Upper lobe of left lung (tissue), 6 donors: ENCODE measurements around the gene MAGOH. TPM values are rescaled to one million over a fixed set of nuclear protein-coding genes. Genes with fewer than 3 reads are reported as not detected.

Source experiments
- ATAC-seq, 2 donors: fragments of 200-7000 bp; cut with Tn5 transposase; one replicate each; pipeline ENCODE4 v1.9.1; 2022; ENCODE audit warnings: mild to moderate bottlenecking in 2 of 2, moderate library complexity in 2 of 2; ENCODE audit not compliant: low FRiP score in 2 of 2
- DNase-seq, 2 donors: peaks; one replicate each; pipeline ENCODE4 v3.0.0-alpha.2; 2019 to 2020
- H3K27ac ChIP-seq, 4 donors: fragments of 200-600 bp; sonication (generic); one replicate each; pipeline ENCODE4 v1.5.1; 2016 to 2019
- H3K27me3 ChIP-seq, 4 donors: fragments of 200-600 bp; sonication (generic); one replicate each; pipeline ENCODE4 v1.5.1; 2017 to 2019
- H3K36me3 ChIP-seq, 4 donors: fragments of 200-600 bp; sonication (generic); one replicate each; pipeline ENCODE4 v1.5.1; 2016 to 2019
- H3K4me1 ChIP-seq, 4 donors: fragments of 200-600 bp; sonication (generic); one replicate each; pipeline ENCODE4 v1.5.1; 2018 to 2019
- H3K4me3 ChIP-seq, 4 donors: fragments of 200-600 bp; sonication (generic); one replicate each; pipeline ENCODE4 v1.5.1; 2017 to 2019; ENCODE audit warnings: mild to moderate bottlenecking in 2 of 4, moderate library complexity in 1 of 4
- H3K9me3 ChIP-seq, 4 donors: fragments of 200-600 bp; sonication (generic); one replicate each; pipeline ENCODE4 v1.5.1; 2018 to 2019
- EP300 ChIP-seq, 4 donors: sonication (generic); formaldehyde crosslinking; IDR thresholded peaks; one replicate each; pipeline ENCODE4 v1.5.1; 2017; ENCODE audit warnings: antibody characterized with exemption in 4 of 4, control low read depth in 2 of 4
- POLR2A ChIP-seq, 4 donors: fragments of 450-650 bp; IDR thresholded peaks; one replicate each; pipeline ENCODE4 v1.5.1; 2016 to 2017; ENCODE audit warnings: antibody characterized with exemption in 4 of 4, mild to moderate bottlenecking in 2 of 4
- POLR2AphosphoS5 ChIP-seq, 2 donors: sonication (generic); formaldehyde crosslinking; IDR thresholded peaks; one replicate each; pipeline ENCODE4 v1.5.1; 2017; ENCODE audit warnings: antibody characterized with exemption in 2 of 2
- WGBS, 2 donors: methylation state at CpG; one replicate each; pipeline ENCODE4 v1.1.5; 2017 to 2018; 5-methylcytosine and 5-hydroxymethylcytosine counted together
- total RNA-seq, 6 donors: library from RNA; depleted of rRNA in 4 of 6; stranded (reverse); fragments of >200 nt in 4 of 6; gene quantifications; one replicate each; pipeline versions ENCODE4 v1.1.0 to v1.2.1, GENCODE V29; 2016 to 2021
- TF ChIP-seq, protein P1 (sequence below), 6 experiments: fragments of 450-650 bp in 4 of 6; fragments of 200-600 bp in 2 of 6; sonication (generic) in 2 of 6; IDR thresholded peaks; one replicate each; pipeline ENCODE4 v1.5.1; 2016 to 2019; ENCODE audit warnings: antibody characterized with exemption in 6 of 6
- donor health status: DM: no; HTN: no; CAD: no; lungs with moderate emphysema.
- donor health status: DM: no; HTN: yes; CAD: no; lungs with severe emphysema.

Gene MAGOH
- total RNA-seq, 6 donors from 2014 or later, result 18.6 to 49.8 (median 33.8) TPM

DNA sequence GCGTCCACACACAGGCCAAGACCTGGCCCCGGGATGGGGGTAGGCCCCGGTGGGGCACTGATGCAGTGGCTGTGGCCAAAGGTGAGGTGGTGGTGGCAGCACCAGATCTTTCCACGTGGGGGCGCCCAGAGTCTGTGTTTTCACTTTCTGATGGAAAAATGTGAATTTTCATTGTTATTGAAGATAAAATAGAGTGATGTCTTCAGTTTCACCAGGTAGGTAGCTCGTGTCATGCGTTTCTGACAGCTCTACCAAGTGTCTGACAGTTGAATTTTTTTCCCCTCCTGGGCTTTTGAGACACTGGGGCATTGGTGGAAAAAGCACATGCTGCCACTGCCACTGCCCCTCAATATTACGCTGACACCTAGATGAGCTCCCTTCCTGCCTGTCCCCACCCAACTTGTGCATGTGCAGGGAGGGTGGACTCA is 40.0 kb upstream of the MAGOH start:
- no peak overlapping the region for H3K4me3 ChIP-seq
- H3K27me3 ChIP-seq, result no peaks in the 10 kb centered on the region
- no peaks in the 10 kb centered on the region for H3K4me1 ChIP-seq
- no peak overlapping the region for H3K27ac ChIP-seq
- TF ChIP-seq POLR2A (IDR thresholded peaks at IDR 0.05) (peak in 1 of 4 donors; percentile 25), POLR2AphosphoS5 (IDR thresholded peaks at IDR 0.05) (no peak), EP300 (IDR thresholded peaks at IDR 0.05) (no peak)
- TF ChIP-seq, protein P1, sequence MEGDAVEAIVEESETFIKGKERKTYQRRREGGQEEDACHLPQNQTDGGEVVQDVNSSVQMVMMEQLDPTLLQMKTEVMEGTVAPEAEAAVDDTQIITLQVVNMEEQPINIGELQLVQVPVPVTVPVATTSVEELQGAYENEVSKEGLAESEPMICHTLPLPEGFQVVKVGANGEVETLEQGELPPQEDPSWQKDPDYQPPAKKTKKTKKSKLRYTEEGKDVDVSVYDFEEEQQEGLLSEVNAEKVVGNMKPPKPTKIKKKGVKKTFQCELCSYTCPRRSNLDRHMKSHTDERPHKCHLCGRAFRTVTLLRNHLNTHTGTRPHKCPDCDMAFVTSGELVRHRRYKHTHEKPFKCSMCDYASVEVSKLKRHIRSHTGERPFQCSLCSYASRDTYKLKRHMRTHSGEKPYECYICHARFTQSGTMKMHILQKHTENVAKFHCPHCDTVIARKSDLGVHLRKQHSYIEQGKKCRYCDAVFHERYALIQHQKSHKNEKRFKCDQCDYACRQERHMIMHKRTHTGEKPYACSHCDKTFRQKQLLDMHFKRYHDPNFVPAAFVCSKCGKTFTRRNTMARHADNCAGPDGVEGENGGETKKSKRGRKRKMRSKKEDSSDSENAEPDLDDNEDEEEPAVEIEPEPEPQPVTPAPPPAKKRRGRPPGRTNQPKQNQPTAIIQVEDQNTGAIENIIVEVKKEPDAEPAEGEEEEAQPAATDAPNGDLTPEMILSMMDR (IDR thresholded peaks at IDR 0.05), result peak; percentile 59 to 89 (median 86)
- peak; percentile 45 to 54 for DNase-seq
- WGBS, 2 donors, result 15 to 19% methylated on average over 8 of the region's 8 CpGs
- H3K36me3 ChIP-seq, result no peaks in the 10 kb centered on the region
- H3K9me3 ChIP-seq, result no peaks in the 10 kb centered on the region
- peak in 1 of 2 donors; percentile 77 for ATAC-seq

DNA sequence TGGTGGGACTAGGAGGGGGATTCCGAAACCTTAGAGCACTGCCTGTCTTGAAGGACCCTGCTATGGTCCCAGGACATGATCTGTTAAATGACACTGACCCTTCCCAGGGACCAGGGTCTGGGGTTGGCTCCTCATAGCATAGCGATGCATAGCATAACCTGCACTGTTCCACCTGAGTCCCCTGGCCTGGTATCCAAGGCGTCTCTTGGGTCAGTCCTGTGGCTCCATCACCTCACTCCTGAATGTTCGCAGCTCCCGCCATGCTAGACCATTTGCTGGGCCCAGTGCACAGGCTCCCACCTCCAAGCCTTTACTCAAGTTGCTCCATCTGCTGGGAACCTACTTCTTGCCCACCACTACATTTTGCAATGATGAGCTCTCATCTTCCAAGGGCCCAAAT is 39.0 kb upstream of the MAGOH start:
- no peak for TF ChIP-seq EP300 (IDR thresholded peaks at IDR 0.05)
- no peak for TF ChIP-seq POLR2AphosphoS5 (IDR thresholded peaks at IDR 0.05)
- no peaks in the 10 kb centered on the region for H3K27me3 ChIP-seq
- no peak overlapping the region for H3K4me3 ChIP-seq
- no peaks in the 10 kb centered on the region for H3K4me1 ChIP-seq
- no peak overlapping the region for H3K27ac ChIP-seq
- no peak for DNase-seq
- H3K9me3 ChIP-seq, result no peaks in the 10 kb centered on the region
- H3K36me3 ChIP-seq, result no peaks in the 10 kb centered on the region
- no peak for ATAC-seq
- WGBS, 2 donors, result 97 to 98% methylated on average over 5 of the region's 5 CpGs

DNA sequence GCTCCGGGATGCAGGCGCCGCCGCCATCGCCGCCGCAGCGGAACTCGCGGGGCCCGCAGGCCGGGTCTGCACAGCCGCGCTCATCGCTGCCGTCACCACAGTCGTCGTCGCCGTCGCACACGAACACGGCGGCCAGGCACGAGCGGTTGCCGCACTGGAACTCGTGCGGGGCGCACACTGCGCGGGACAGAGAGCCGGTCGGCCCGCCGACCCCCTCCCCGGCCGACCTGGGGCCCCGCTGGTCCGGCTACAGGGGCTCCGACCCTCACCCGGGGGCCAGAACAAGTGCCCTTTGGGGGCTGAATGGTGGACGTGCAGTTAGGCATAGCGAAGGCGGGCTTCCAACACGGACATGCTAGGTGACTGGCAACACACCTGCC is 38.6 kb upstream of the MAGOH start:
- WGBS, 2 donors, result 90 to 92% methylated on average over 28 to 46 of the region's 46 CpGs
- DNase-seq, result peak in 1 of 2 donors; percentile 80
- H3K36me3 ChIP-seq, result no peaks in the 10 kb centered on the region
- TF ChIP-seq EP300 (IDR thresholded peaks at IDR 0.05), result no peak
- TF ChIP-seq POLR2A (IDR thresholded peaks at IDR 0.05), result no peak
- TF ChIP-seq, protein P1 (IDR thresholded peaks at IDR 0.05), result no peak
- TF ChIP-seq POLR2AphosphoS5 (IDR thresholded peaks at IDR 0.05), result no peak
- no peaks in the 10 kb centered on the region for H3K4me1 ChIP-seq
- no peaks in the 10 kb centered on the region for H3K9me3 ChIP-seq
- no peaks in the 10 kb centered on the region for H3K27me3 ChIP-seq
- no peak for ATAC-seq
- no peak overlapping the region for H3K4me3 ChIP-seq
- no peak overlapping the region for H3K27ac ChIP-seq

DNA sequence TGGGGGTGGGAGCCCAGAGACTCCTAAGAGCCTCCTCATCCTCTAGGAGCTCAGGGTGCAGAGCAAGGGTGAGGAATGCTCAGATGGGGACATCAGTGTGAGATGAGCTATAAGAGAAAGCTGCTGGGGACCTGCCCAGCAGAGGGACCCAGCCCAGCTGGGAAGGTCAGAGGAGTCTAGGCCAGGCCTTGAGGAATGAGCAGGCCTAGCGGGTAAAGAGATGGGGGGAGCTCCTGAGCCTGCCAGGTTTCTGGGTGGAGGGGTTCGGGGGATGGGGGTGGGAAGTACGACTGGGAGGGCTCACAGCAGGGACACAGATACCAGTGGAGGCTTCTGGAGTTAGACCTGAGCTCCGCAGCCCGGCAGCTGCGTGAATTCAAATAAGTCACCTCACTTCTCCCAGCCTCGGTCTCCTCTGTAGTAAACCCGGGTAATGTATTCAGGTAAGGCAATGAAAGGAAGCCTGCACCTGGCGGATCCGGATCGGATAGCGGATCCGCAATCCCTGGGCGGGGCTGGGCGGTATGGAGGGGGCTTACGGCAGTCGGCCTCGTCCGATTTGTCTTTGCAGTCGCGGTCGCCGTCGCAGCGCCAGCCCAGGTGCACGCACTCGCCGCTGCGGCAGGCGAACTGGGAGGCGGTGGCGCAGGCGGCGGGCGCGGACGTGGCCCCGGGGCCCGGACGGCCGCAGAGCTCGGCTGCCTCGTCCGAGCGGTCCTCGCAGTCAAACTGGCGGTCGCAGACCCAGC is 38.0 kb upstream of the MAGOH start:
- Histone ChIP-seq H3K9me3 (no peaks in the 10 kb centered on the region), H3K27ac (no peak overlapping the region), H3K4me3 (no peak overlapping the region), H3K36me3 (no peaks in the 10 kb centered on the region), H3K4me1 (no peaks in the 10 kb centered on the region), H3K27me3 (no peaks in the 10 kb centered on the region)
- DNase-seq, result no peak
- ATAC-seq, result no peak
- TF ChIP-seq POLR2AphosphoS5 (IDR thresholded peaks at IDR 0.05) (no peak), POLR2A (IDR thresholded peaks at IDR 0.05) (no peak), EP300 (IDR thresholded peaks at IDR 0.05) (no peak)
- TF ChIP-seq, protein P1 (IDR thresholded peaks at IDR 0.05), result no peak
- 88 to 90% methylated on average over 37 to 48 of the region's 48 CpGs for WGBS, 2 donors

DNA sequence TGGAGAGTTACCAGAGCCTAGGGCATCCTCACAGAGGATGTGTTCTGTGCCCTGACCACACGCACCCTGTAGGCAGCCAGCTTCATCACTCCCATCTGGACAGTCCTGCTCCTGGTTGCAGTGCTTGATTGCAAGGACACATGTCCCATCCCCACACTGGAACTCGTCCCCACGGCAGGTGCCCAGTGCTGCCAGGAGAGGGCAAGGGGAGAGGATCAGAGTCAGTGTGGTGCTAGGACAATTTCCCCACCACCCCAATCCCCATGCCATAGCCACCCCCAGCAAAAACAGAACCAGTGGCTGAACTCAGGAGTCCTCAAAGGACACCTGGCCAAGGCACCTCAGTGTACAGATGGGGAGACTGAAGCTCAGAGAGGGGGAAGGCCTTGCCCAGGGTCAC is 37.2 kb upstream of the MAGOH start:
- Histone ChIP-seq H3K27ac (no peak overlapping the region), H3K4me3 (no peak overlapping the region), H3K4me1 (no peaks in the 10 kb centered on the region), H3K9me3 (no peaks in the 10 kb centered on the region), H3K36me3 (no peaks in the 10 kb centered on the region), H3K27me3 (no peaks in the 10 kb centered on the region)
- DNase-seq (no peak), ATAC-seq (no peak)
- no peak for TF ChIP-seq POLR2A (IDR thresholded peaks at IDR 0.05)
- TF ChIP-seq POLR2AphosphoS5 (IDR thresholded peaks at IDR 0.05), result no peak
- TF ChIP-seq EP300 (IDR thresholded peaks at IDR 0.05), result no peak
- TF ChIP-seq, protein P1 (IDR thresholded peaks at IDR 0.05), result no peak
- 80 to 97% methylated on average over 2 to 3 of the region's 3 CpGs for WGBS, 2 donors
